Purkinje cell (primary cell): ENCODE results near the gene CRLF1. TPM values are rescaled to one million over a fixed set of nuclear protein-coding genes. Genes with fewer than 3 reads are reported as not detected.

ENCODE experiments used
- polyA plus RNA-seq: library from polyadenylated mRNA; unstranded; fragments of >200 nt; fragmentation: Nextera tagmentation; gene quantifications from 2 replicates; pipeline ENCODE4 v1.2.1, GENCODE V29; 2014

CRLF1 gene
- polyA plus RNA-seq: 2.3 TPM in 1 of 2 replicates, not detected in the other

DNA sequence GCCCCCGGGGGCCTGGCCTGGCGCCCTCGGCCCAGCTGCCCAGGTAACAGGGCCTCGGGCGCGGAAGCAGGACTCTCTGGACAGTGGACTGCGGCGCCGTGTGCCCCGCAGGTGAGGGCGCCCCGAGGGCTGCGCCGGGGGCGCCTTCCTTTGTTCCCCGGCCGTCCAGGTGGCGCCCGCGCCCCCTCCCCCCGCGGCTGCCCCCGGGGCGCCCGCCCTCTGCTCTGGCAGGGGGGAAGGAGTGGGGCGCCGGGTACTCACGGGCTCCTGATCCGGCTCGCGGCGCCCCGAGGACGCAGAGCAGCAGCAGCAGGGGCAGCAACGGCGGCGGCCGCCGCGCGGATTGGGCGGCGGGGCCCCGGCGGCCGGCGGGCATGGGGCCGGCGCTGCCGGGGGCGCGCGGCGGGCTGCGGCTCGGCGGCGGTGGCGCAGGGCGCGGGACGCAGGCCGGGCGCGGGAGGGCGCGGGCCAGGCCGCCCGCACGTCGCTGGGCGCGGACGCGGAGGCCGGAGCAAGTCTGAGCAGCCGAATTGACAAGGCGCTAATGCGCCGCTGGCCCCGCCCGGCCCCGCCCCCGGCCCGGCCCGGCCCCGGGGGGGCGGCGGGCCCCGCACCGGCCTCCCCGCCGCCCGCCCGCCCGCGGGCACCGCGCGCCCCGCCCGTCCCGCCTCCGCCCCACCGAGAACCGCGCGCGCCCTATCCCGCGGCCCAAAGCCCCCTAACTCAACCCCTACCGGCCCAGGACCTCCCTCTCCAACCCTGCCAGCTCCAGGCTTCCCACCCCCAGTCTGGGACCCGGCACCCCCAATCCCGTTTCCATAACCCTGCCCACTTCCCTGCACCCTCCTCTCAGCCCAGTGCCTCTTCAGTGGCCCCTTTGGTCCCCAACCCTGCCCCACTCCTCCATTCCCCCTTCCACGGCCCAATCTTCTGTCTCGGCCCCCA is at the start of gene CRLF1:
Gene CRLF1 (minus strand): TSS at position 519 of the 945 bp plus-strand sequence. CDS start 143 bp downstream, at position 376.

GRCh38 chr19:18636969-18637629 is 30.5 kb upstream of the CRLF1 start, which contains the start of gene KLHL26:
Gene KLHL26 (plus strand): TSS chr19:18637028. CDS start chr19:18637055, 27 bp downstream.

DNA sequence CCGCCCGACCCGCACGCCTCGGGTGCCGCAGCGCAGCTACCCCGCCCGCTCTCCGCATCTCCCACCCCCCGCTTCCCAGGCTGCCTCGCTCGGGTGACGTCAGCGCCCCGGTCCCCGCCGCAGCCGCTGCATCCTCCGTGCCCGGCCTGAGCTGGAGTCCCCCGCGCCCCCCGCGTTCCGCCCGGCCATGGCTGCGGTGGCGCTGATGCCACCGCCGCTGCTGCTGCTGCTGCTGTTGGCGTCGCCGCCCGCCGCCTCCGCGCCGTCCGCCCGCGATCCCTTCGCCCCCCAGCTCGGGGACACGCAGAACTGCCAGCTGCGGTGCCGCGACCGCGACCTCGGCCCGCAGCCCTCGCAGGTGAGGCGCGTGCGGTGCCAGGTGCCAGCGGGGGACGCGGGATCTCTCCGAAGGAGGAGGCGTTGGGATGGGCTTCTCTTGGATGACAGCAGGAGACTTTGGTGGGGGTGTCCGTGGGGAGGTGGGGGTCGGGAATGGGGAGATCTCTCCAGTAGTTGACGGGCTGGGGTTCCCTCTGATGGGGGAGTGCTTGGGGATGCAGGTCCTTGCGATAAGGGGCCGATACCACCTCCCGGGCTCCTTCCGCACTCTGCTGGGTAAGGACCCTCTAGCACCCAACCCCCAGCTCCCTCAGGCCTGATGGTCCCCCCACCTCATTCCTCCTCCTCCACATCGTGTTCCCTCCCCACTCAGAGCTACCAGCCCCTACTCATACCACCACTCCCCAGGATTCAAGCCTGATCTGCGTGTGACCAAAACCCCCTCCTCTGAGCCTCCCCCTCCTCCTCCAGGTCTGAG is 6.4 kb upstream of the CRLF1 start, which contains the start of gene TMEM59L:
Gene TMEM59L (plus strand): TSS at position 99 of the 817 bp plus-strand sequence. CDS start 89 bp downstream, at position 188.

GRCh38 chr19:18588611-18589379 is 17.8 kb downstream of the CRLF1 start, which contains the start of gene REX1BD:
Gene REX1BD (plus strand): TSS chr19:18588798. CDS start chr19:18588802, 4 bp downstream.

GRCh38 chr19:18571564-18572344 is 34.8 kb downstream of the CRLF1 start, which contains the start of gene UBA52:
Gene UBA52 (plus strand): TSS chr19:18571857. CDS start chr19:18573301, 1,444 bp downstream.

GRCh38 chr19:18557411-18558201 is 49.0 kb downstream of the CRLF1 start, which contains the start of gene KXD1:
Gene KXD1 (plus strand): TSS chr19:18557870. CDS start chr19:18562057, 4,187 bp downstream.

Other genes starting within 250 kb of the CRLF1 start
- not detected in 2 replicates for gene GDF15, start 220.6 kb downstream of the CRLF1 start, polyA plus RNA-seq
- not detected in 2 replicates for gene LRRC25, start 209.2 kb downstream of the CRLF1 start, polyA plus RNA-seq
- 2.9 and 4.5 TPM in 2 replicates for gene SSBP4, start 187.4 kb downstream of the CRLF1 start, polyA plus RNA-seq
- gene ISYNA1, start 168.7 kb downstream of the CRLF1 start, polyA plus RNA-seq: 0.62 and 3.5 TPM in 2 replicates
- 0.71 TPM in 1 of 2 replicates, not detected in the other for gene ELL, start 84.7 kb downstream of the CRLF1 start, polyA plus RNA-seq
- 2.6 and 5.3 TPM in 2 replicates for gene FKBP8, start 63.2 kb downstream of the CRLF1 start, polyA plus RNA-seq
- 12.6 and 16.0 TPM in 2 replicates for gene KXD1, start 48.9 kb downstream of the CRLF1 start, polyA plus RNA-seq
- 743 and 784 TPM in 2 replicates for gene UBA52, start 34.9 kb downstream of the CRLF1 start, polyA plus RNA-seq
- 8.0 and 27.2 TPM in 2 replicates for gene REX1BD, start 18.0 kb downstream of the CRLF1 start, polyA plus RNA-seq
- gene TMEM59L, start 6.1 kb upstream of the CRLF1 start, polyA plus RNA-seq: 56.5 and 77.2 TPM in 2 replicates
- 1.6 and 2.2 TPM in 2 replicates for gene KLHL26, start 30.2 kb upstream of the CRLF1 start, polyA plus RNA-seq
- gene CRTC1, start 76.9 kb upstream of the CRLF1 start, polyA plus RNA-seq: 0.47 and 1.2 TPM in 2 replicates
- gene COMP, start 184.5 kb upstream of the CRLF1 start, polyA plus RNA-seq: not detected in 2 replicates
- 3.3 and 4.1 TPM in 2 replicates for gene UPF1, start 225.2 kb upstream of the CRLF1 start, polyA plus RNA-seq